ENCODE measurements around the gene TBX5. TPM values are rescaled to one million over a fixed set of nuclear protein-coding genes. Genes with fewer than 3 reads are reported as not detected.

Gene TBX5
- total and polyA plus RNA-seq, 2 donors (not counting 1 experiment from before 2014, with no cell fraction given), result 16.8 to 19.4 TPM

DNA sequence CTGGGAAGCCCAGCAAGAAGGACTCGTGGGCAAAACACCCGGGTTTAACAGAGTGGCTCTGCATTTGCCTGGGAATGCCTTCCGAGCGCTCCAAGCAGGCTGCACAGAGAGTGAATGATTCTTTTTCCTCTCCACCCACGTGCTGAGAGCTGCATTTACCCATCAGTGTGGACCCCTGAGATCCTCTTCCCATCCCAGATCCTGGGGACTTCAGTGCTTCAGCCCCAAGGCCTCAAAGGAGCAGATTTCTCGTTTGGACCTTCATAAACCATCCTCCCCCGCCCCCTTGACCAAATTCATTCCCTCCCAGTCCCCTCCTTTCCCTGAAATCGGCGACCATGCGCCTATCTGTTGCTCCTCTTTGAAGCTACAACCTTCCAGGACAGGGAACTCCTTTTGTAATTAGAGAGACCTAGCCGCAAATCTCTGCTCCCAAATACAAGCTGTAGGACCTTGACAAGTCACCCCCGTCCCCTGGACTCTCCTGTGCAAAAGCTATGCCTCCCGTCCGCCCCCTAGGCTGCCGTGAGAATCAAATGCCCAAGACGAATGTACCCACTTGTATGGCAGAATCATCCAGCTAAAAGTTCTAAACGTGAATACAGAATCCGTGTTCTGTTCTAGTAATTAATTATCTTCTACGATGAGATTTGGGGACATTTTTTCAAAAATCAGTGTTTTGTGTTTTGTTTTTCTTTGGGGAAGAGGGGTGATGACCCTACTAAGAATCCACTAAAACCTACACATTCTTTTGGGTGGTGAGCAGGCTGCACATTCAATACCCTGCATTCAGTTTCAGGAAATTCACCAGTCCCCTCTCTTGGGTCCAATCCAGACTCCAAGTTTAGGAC lies 8.8 kb downstream of the TBX5 start:
- H3K27me3 ChIP-seq (ENCODE audit: control insufficient read depth, insufficient read depth, low read length), result no peaks in the 10 kb centered on the region
- peaks cover 16% of the 10 kb centered on the region for H3K36me3 ChIP-seq (ENCODE audit: control insufficient read depth, insufficient read depth, low read length)
- no peak overlapping the region for H2AFZ ChIP-seq (ENCODE audit: low read length)
- TF ChIP-seq, protein P1, sequence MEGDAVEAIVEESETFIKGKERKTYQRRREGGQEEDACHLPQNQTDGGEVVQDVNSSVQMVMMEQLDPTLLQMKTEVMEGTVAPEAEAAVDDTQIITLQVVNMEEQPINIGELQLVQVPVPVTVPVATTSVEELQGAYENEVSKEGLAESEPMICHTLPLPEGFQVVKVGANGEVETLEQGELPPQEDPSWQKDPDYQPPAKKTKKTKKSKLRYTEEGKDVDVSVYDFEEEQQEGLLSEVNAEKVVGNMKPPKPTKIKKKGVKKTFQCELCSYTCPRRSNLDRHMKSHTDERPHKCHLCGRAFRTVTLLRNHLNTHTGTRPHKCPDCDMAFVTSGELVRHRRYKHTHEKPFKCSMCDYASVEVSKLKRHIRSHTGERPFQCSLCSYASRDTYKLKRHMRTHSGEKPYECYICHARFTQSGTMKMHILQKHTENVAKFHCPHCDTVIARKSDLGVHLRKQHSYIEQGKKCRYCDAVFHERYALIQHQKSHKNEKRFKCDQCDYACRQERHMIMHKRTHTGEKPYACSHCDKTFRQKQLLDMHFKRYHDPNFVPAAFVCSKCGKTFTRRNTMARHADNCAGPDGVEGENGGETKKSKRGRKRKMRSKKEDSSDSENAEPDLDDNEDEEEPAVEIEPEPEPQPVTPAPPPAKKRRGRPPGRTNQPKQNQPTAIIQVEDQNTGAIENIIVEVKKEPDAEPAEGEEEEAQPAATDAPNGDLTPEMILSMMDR (conservative IDR thresholded peaks at IDR 0.05 in 1 of 2, IDR thresholded peaks at IDR 0.05 in 1 of 2; ENCODE audit: low read depth in 1 of 2, low read length in 2 of 2), result no peak
- TF ChIP-seq EZH2 (IDR thresholded peaks at IDR 0.05; ENCODE audit: low read length, missing control alignments), result no peak
- H3K9me3 ChIP-seq (ENCODE audit: control insufficient read depth, insufficient read depth, low read depth, low read length), result no peaks in the 10 kb centered on the region
- peak overlapping the region; percentile 90 for H3K27ac ChIP-seq (ENCODE audit: insufficient read depth, low read length)
- peaks cover 95% of the 10 kb centered on the region for H3K79me2 ChIP-seq (ENCODE audit: control insufficient read depth, insufficient read depth, low read length)
- H4K20me1 ChIP-seq (ENCODE audit: control insufficient read depth, extremely low read depth, insufficient read depth, low read length), result no peaks in the 10 kb centered on the region
- peak overlapping the region; percentile 47 to 86 (median 63) for H3K4me3 ChIP-seq (replicated peaks in 1 of 4; ENCODE audit: control extremely low read depth in 1 of 4, insufficient read depth in 1 of 4, low read depth in 3 of 4, low read length in 4 of 4)
- peak in 1 of 2 donors; percentile 42 for DNase-seq (ENCODE audit: low read depth in 2 of 2)
- H3K4me1 ChIP-seq (ENCODE audit: control insufficient read depth, extremely low read depth, insufficient read depth, low read length), result peaks cover 38% of the 10 kb centered on the region
- H3K4me2 ChIP-seq (ENCODE audit: extremely low read depth, insufficient read depth, low read length), result peak overlapping the region; percentile 93
- peak overlapping the region; percentile 65 for H3K9ac ChIP-seq (ENCODE audit: insufficient read depth, low read length)

GRCh38 chr12:114396153-114396868 lies 9.6 kb downstream of the TBX5 start:
- DNase-seq (ENCODE audit: low read depth in 2 of 2), result peak in 1 of 2 donors; percentile 66
- Histone ChIP-seq H3K79me2 (ENCODE audit: control insufficient read depth, insufficient read depth, low read length) (peaks cover 95% of the 10 kb centered on the region), H3K4me1 (ENCODE audit: control insufficient read depth, extremely low read depth, insufficient read depth, low read length) (peaks cover 41% of the 10 kb centered on the region), H3K36me3 (ENCODE audit: control insufficient read depth, insufficient read depth, low read length) (peaks cover 16% of the 10 kb centered on the region), H3K27ac (ENCODE audit: insufficient read depth, low read length) (peak overlapping the region; percentile 90), H3K27me3 (ENCODE audit: control insufficient read depth, insufficient read depth, low read length) (no peaks in the 10 kb centered on the region), H2AFZ (ENCODE audit: low read length) (no peak overlapping the region), H4K20me1 (ENCODE audit: control insufficient read depth, extremely low read depth, insufficient read depth, low read length) (no peaks in the 10 kb centered on the region), H3K9ac (ENCODE audit: insufficient read depth, low read length) (peak overlapping the region; percentile 65), H3K9me3 (ENCODE audit: control insufficient read depth, insufficient read depth, low read depth, low read length) (no peaks in the 10 kb centered on the region), H3K4me3 (replicated peaks in 1 of 4; ENCODE audit: control extremely low read depth in 1 of 4, insufficient read depth in 1 of 4, low read depth in 3 of 4, low read length in 4 of 4) (peak overlapping the region; percentile 40 to 86 (median 62)), H3K4me2 (ENCODE audit: extremely low read depth, insufficient read depth, low read length) (peak overlapping the region; percentile 93)
- TF ChIP-seq, protein P1 (conservative IDR thresholded peaks at IDR 0.05 in 1 of 2, IDR thresholded peaks at IDR 0.05 in 1 of 2; ENCODE audit: low read depth in 1 of 2, low read length in 2 of 2), result no peak
- TF ChIP-seq EZH2 (IDR thresholded peaks at IDR 0.05; ENCODE audit: low read length, missing control alignments), result no peak

GRCh38 chr12:114395755-114396152 lies 10.2 kb downstream of the TBX5 start:
- Histone ChIP-seq H3K9me3 (ENCODE audit: control insufficient read depth, insufficient read depth, low read depth, low read length) (no peaks in the 10 kb centered on the region), H3K36me3 (ENCODE audit: control insufficient read depth, insufficient read depth, low read length) (peaks cover 16% of the 10 kb centered on the region), H3K79me2 (ENCODE audit: control insufficient read depth, insufficient read depth, low read length) (peaks cover 92% of the 10 kb centered on the region), H3K27ac (ENCODE audit: insufficient read depth, low read length) (peak overlapping the region; percentile 90), H3K27me3 (ENCODE audit: control insufficient read depth, insufficient read depth, low read length) (no peaks in the 10 kb centered on the region), H3K9ac (ENCODE audit: insufficient read depth, low read length) (peak overlapping the region; percentile 26), H3K4me1 (ENCODE audit: control insufficient read depth, extremely low read depth, insufficient read depth, low read length) (peaks cover 44% of the 10 kb centered on the region), H3K4me3 (replicated peaks in 1 of 4; ENCODE audit: control extremely low read depth in 1 of 4, insufficient read depth in 1 of 4, low read depth in 3 of 4, low read length in 4 of 4) (peak overlapping the region; percentile 13 to 76 (median 42)), H2AFZ (ENCODE audit: low read length) (no peak overlapping the region), H4K20me1 (ENCODE audit: control insufficient read depth, extremely low read depth, insufficient read depth, low read length) (no peaks in the 10 kb centered on the region), H3K4me2 (ENCODE audit: extremely low read depth, insufficient read depth, low read length) (peak overlapping the region; percentile 68)
- TF ChIP-seq, protein P1 (conservative IDR thresholded peaks at IDR 0.05 in 1 of 2, IDR thresholded peaks at IDR 0.05 in 1 of 2; ENCODE audit: low read depth in 1 of 2, low read length in 2 of 2), result no peak
- TF ChIP-seq EZH2 (IDR thresholded peaks at IDR 0.05; ENCODE audit: low read length, missing control alignments), result no peak
- DNase-seq (ENCODE audit: low read depth in 2 of 2), result peak in 1 of 2 donors; percentile 81
